ENCODE data around the gene TSPAN15.

DNA sequence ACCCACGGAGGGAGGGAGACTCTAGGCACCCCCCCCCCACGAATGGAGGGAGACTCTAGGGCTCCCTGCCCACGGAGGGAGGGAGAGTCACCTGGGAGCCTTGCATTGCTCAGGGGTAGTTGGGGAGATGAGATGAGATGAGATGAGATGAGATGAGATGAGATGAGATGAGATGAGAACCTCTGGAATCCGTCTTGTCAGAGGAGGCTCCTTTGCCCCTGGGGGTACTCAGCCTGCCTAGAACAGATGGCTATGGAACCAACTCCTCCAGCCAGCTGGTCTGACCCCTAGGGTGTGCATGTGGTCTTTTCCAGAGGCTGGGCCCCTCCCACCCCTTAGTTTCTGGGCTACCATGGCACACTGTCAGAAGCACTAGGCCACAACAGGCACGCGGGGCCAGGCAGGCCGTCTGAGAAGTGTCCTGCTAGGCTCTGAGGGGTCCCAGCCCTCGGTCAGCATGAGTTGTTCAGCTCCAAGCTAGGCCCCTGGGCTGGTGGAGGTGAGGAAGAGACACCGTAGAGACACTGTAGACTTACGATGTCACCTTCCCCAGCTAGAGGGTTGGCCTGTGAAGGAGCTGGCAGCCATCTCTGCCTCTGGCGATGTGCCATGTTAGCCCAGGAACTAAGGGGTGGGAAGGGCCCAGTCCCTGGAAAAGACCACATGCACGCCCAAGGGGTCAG, 8.8 kb downstream of the TSPAN15 start:
- no peak for TF ChIP-seq EZH2 (IDR thresholded peaks at IDR 0.05; ENCODE audit: insufficient read depth, poor library complexity, severe bottlenecking)
- TF ChIP-seq EZH2phosphoT487 (IDR thresholded peaks at IDR 0.05; ENCODE audit: insufficient read depth, low read depth) = no peak

All from GM23248 (cell line).